D721Med (cell line): ENCODE measurements around the gene CACNA1G.

Experiments
- DNase-seq: peaks from one replicate; pipeline ENCODE4 v3.0.0; 2011; ENCODE audit warnings: low spot score; ENCODE audit not compliant: insufficient read length
- FAIRE-seq: peaks from 2 replicates; lab custom pipeline; 2011; peaks lifted over from hg19 to GRCh38; lab: Jason Lieb, UNC
- TF ChIP-seq, protein P1 (sequence below): IDR thresholded peaks from 2 replicates; pipeline ENCODE4 v1.5.1; 2012; ENCODE audit warnings: mild to moderate bottlenecking, control low read depth; ENCODE audit not compliant: insufficient read depth; ENCODE audit errors: missing control alignments

The CACNA1G gene

DNA sequence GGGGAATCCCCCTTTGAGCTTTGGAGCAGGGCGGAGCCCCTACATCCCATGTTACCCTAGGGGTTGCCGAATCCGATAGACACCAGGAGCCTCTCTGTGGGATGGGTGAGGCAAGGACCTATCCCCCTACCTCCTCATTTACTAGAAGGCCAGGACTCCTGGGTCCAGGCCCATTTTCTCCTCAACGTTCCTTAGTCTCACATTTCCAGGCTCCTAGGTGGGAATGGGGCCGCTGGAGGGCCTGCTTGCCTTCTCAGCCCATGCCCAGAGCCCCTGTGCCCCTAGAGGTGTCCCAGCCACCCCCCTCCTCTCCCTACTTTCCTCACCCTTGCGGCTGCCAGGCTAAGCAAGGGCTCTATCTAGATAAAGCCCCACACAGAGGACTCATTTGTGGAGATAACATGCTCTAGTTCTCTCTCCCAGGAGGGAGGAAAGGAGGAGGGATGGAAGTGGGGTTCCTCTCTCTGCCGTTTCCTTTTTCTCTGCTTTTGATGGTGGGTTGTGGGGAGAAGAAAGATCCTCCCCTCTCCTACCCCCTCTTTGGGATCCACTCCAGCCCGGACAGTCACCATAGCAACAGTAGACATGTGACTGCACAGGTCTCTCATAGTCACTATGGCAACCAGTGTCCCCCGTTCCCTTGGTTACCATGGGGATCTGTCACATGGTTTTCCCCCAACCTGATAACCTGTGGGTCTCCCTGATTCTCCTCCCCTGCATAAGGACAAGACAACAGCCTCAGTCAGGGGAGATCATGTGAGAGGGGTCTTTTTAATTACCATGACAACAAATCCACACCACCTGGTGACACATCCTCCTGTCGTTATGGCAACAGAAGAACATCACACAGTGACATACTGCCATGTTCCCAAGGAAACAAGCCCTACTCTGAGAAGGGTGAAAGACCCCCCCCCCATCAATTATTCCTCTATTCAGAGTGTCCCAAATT, 5.2 kb downstream of the CACNA1G start:
- TF ChIP-seq, protein P1, sequence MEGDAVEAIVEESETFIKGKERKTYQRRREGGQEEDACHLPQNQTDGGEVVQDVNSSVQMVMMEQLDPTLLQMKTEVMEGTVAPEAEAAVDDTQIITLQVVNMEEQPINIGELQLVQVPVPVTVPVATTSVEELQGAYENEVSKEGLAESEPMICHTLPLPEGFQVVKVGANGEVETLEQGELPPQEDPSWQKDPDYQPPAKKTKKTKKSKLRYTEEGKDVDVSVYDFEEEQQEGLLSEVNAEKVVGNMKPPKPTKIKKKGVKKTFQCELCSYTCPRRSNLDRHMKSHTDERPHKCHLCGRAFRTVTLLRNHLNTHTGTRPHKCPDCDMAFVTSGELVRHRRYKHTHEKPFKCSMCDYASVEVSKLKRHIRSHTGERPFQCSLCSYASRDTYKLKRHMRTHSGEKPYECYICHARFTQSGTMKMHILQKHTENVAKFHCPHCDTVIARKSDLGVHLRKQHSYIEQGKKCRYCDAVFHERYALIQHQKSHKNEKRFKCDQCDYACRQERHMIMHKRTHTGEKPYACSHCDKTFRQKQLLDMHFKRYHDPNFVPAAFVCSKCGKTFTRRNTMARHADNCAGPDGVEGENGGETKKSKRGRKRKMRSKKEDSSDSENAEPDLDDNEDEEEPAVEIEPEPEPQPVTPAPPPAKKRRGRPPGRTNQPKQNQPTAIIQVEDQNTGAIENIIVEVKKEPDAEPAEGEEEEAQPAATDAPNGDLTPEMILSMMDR: no peak
- no peak for DNase-seq
- FAIRE-seq: peak; percentile 80

- FAIRE-seq: no peak
- TF ChIP-seq, protein P1: no peak
- DNase-seq: no peak
These were observed 6.4 kb downstream of the CACNA1G start for GRCh38 chr17:50566886-50567285.

DNA sequence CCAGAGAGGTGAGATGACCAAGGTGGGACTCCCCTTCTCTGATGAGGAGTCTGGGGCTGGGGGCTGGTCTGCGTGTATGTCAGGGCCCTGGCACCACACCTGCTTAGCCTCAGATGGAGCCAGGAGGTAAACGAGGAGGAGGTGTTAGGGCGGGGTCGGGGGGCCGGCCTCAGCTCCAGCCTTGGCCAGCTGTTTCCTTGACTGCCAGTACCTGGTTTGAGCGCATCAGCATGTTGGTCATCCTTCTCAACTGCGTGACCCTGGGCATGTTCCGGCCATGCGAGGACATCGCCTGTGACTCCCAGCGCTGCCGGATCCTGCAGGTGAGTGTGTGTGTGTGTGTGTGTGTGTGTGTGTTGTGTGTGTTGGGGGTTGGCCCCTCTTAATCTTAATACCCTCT, 8.1 kb downstream of the CACNA1G start:
- TF ChIP-seq, protein P1: no peak
- DNase-seq: no peak
- FAIRE-seq: no peak

DNA sequence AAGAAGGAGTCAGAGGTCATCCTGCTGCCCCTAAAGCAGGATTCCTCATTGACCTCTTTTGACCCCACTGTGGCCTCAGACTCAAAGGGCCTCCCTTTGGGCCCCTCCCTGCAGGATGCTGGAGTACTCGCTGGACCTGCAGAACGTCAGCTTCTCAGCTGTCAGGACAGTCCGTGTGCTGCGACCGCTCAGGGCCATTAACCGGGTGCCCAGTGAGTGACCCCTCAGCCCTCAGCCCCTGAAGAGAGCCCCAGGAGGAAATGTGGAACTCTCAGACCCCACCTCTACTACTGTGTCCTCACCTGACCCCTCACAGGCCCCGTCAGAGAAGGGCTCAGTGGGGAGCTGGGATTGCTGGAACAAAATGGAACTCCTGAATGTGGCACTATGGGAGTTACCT, 9.1 kb downstream of the CACNA1G start:
- no peak for FAIRE-seq
- DNase-seq: no peak
- TF ChIP-seq, protein P1: no peak

DNA sequence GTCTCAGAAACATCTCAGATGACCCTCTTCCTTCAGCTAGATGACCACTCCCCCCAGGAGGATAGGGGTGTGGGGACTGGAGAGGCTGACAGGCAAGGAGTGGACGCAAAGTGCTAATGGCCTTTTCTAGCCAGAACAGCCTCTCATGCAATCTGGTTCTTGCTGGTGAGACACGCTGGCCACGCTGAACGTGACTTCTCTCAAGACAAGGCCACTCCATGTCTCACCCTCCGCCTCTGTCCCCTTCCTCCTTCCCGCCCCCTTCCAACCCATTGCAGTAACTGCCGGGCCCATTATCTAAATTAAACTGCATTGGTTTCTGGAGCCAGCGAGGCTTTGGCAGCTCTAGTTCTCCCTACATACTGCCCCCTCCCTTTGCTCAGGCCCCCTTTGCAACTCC, 9.5 kb downstream of the CACNA1G start:
- DNase-seq (no peak), FAIRE-seq (no peak)
- TF ChIP-seq, protein P1: no peak

GRCh38 chr17:50570528-50570927, 10.0 kb downstream of the CACNA1G start:
- DNase-seq (peak; percentile 83), FAIRE-seq (no peak)
- TF ChIP-seq, protein P1: no peak

DNA sequence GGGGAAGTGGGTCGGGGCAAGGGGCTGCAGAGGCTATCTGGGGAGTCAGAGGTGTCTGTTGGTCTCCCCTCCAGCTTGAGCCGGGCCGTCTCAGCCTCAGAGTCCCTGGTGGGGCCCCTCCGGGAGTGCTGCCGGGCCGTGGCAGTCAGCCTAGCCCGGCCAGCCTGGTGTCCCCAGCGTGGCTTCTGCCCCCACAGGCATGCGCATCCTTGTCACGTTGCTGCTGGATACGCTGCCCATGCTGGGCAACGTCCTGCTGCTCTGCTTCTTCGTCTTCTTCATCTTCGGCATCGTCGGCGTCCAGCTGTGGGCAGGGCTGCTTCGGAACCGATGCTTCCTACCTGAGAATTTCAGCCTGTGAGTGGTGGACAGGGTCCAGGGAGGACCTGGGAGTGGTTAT, 11.2 kb downstream of the CACNA1G start:
- DNase-seq (no peak), FAIRE-seq (no peak)
- TF ChIP-seq, protein P1: no peak
